Measurements from ENCODE around the gene RAC2.

Gene RAC2

DNA sequence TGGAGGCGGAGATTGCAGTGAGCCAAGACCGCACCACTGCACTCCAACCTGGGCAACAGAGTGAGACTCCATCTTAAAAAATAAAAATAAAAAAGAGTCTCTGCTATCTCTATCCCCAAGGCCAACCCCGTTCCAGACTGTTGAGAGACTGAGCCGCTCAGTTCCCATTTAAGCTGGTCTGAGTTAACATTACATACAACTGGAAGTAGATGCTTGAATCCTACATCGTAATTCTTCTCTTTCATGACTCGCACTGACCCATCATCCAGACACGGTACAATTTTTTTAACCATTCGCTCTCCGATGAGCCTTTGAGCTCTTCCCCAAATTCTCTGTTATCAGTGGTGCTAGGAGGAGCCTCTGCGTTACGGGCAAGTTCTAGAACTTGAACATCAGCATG is 33.3 kb upstream of the RAC2 start:
- no peak for DNase-seq (ENCODE audit: low read depth in 2 of 2)
- TF ChIP-seq, protein P1, sequence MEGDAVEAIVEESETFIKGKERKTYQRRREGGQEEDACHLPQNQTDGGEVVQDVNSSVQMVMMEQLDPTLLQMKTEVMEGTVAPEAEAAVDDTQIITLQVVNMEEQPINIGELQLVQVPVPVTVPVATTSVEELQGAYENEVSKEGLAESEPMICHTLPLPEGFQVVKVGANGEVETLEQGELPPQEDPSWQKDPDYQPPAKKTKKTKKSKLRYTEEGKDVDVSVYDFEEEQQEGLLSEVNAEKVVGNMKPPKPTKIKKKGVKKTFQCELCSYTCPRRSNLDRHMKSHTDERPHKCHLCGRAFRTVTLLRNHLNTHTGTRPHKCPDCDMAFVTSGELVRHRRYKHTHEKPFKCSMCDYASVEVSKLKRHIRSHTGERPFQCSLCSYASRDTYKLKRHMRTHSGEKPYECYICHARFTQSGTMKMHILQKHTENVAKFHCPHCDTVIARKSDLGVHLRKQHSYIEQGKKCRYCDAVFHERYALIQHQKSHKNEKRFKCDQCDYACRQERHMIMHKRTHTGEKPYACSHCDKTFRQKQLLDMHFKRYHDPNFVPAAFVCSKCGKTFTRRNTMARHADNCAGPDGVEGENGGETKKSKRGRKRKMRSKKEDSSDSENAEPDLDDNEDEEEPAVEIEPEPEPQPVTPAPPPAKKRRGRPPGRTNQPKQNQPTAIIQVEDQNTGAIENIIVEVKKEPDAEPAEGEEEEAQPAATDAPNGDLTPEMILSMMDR (IDR thresholded peaks at IDR 0.05; ENCODE audit: low read depth, low read length): no peak
- H3K4me3 ChIP-seq (replicated peaks in 1 of 2; ENCODE audit: low read depth in 2 of 2, low read length in 2 of 2): no peak overlapping the region

DNA sequence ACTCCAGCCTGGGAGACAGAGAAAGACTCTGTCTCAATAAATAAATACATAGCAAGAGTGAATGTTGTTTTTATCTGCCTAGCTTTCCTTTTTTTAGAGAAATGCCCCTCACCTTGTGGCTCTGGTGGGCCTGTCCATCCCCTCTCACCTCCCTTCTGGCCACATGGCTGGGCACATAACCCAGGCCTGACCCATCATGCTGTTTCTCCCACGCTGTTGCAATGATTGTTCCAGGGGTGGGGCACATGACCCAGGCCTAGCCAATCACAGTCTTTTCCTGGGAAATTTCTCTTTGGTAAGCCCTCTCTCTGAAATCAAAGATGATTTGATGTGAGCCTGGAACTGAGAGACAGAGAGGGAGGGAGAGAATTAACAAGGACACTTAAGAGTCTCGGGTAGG is 32.7 kb upstream of the RAC2 start:
- TF ChIP-seq, protein P1 (IDR thresholded peaks at IDR 0.05; ENCODE audit: low read depth, low read length): no peak
- no peak overlapping the region for H3K4me3 ChIP-seq (replicated peaks in 1 of 2; ENCODE audit: low read depth in 2 of 2, low read length in 2 of 2)
- DNase-seq (ENCODE audit: low read depth in 2 of 2): peak; percentile 22 to 25

DNA sequence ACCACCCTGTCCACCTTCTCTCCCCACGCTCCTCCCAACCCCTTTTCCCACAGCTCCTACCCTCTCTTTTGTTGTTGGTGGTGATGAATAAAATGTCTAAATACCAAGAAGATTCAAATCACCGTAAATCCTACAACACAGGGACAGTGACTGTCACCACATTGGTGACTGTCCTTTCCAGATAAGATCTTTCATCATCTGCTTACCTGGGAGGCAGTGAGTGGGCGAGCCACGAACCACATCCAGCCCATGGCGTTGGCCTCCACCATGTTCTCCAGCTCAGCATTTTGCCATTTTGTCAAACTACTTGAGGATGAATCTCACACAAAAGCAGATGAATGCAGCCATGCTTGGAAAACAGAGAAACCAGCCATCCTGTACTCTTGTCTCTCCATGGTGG is 31.6 kb upstream of the RAC2 start:
- DNase-seq (ENCODE audit: low read depth in 2 of 2): no peak
- H3K4me3 ChIP-seq (replicated peaks in 1 of 2; ENCODE audit: low read depth in 2 of 2, low read length in 2 of 2): no peak overlapping the region
- TF ChIP-seq, protein P1 (IDR thresholded peaks at IDR 0.05; ENCODE audit: low read depth, low read length): no peak

DNA sequence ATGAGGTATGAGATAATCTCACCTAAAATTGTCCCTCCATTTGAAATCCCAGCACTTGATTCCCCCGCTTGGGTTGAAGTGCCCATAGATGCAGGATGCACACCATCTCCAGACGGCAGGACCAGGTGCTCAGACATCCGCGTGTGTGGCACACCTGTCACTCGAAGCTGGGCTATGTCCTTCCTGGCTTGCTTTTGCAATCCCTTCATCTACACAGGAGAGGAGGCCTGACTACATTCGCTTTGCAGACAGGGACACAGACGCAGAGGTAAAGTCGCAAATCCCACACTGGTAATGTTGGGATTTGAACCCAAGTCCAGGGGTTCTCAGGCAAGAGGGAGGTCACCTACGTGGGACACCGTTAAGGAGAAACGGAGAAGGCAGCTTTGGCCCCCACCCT is 31.1 kb upstream of the RAC2 start:
- no peak overlapping the region for H3K4me3 ChIP-seq (replicated peaks in 1 of 2; ENCODE audit: low read depth in 2 of 2, low read length in 2 of 2)
- TF ChIP-seq, protein P1 (IDR thresholded peaks at IDR 0.05; ENCODE audit: low read depth, low read length): no peak
- no peak for DNase-seq (ENCODE audit: low read depth in 2 of 2)

DNA sequence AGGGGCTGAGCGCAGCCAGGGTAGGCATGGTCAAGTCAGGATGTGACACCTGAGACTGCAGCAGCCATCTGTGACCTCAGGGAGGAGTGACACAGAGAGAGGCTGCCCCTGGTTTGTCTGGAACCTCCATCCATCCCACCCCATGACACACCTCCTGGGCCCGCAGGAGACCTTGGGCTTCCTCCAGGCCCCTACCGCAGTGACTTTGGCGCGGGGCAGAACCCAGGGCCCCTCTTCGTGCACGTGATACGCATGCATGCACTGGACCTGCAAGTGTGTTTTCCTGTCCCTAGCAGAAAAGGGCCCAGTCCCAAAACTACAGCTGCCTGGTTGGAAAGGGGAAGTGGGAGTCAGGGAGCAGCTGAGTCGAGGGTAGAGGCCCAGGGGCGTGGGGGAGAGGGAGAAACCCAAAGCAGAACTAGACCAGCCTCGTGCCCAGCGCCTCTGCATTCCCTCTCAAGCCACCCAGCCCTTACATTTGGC is 30.4 kb upstream of the RAC2 start:
- TF ChIP-seq, protein P1 (IDR thresholded peaks at IDR 0.05; ENCODE audit: low read depth, low read length): no peak
- H3K4me3 ChIP-seq (replicated peaks in 1 of 2; ENCODE audit: low read depth in 2 of 2, low read length in 2 of 2): no peak overlapping the region
- no peak for DNase-seq (ENCODE audit: low read depth in 2 of 2)

DNA sequence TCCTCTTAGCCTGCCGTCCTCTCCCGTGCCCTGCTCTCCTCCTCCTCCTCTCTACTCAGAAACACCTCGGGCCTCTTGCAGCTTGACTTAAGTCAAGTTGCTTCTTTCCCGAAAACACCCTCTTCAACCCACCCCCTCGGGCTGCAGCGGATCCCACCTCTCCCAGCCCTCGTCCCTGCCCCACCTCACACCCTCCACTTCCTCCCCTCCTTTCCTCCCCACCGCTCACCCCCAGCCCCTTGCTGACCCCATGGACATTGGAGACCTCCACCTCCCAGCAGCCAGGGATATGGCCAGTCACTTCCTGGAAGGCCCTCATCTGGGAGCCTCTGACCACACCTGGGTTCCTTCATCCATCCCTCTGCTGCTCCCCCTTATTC is 29.8 kb upstream of the RAC2 start:
- no peak overlapping the region for H3K4me3 ChIP-seq (replicated peaks in 1 of 2; ENCODE audit: low read depth in 2 of 2, low read length in 2 of 2)
- DNase-seq (ENCODE audit: low read depth in 2 of 2): no peak
- TF ChIP-seq, protein P1 (IDR thresholded peaks at IDR 0.05; ENCODE audit: low read depth, low read length): no peak

DNA sequence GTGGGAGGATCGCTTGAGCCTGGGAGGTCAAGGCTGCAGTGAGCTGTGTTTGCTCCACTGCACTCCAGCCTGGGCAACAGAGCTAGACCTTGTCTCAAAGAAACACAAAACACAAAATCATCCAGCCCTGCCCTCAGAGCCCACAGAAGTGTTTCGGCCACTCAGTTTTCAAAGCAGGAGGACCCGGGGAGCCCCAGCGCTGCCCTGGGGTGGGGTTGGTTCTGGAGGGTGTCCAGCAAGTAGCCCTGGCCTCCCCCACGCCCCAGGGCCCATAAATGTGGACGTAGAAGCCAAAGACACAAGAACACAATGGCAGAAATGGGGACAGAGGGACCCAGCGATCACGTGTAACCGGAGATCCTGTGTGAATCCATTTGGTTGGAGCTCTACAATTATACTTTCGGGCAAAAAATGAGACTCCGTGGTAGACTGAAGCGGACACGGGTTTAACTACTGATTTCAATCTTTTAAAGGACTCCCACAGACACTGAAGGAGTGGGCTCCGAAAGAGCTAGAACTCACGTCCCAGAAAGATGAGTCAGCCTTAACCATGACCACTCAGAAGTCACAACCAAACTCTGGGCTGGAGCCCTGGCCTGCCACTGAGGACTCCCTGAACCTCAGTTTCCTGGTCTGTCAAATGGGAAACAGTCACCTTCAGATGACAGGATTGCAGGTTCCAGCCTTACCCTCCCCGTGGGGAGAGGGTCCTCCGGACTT is 29.2 kb upstream of the RAC2 start:
- DNase-seq (ENCODE audit: low read depth in 2 of 2): peak; percentile 61 to 72
- TF ChIP-seq, protein P1 (IDR thresholded peaks at IDR 0.05; ENCODE audit: low read depth, low read length): no peak
- H3K4me3 ChIP-seq (replicated peaks in 1 of 2; ENCODE audit: low read depth in 2 of 2, low read length in 2 of 2): no peak overlapping the region
